HepG2 (cell line): ENCODE results near the gene C20orf202.

Experiments
- ATF6 ChIP-seq: sonication (generic); formaldehyde crosslinking; conservative IDR thresholded peaks from 2 replicates; pipeline ENCODE4 v1.4.0; 2020; ENCODE audit warnings: missing genetic modification reagents
- ELK4 ChIP-seq: sonication (generic); formaldehyde crosslinking; IDR thresholded peaks from 2 replicates; pipeline ENCODE4 v1.9.0; 2021; ENCODE audit warnings: missing genetic modification reagents, borderline replicate concordance
- HNRNPK ChIP-seq: fragments of 200-400 bp; formaldehyde crosslinking; IDR thresholded peaks from 2 replicates; pipeline ENCODE4 v1.6.1; 2018; ENCODE audit warnings: low read length, low read depth, moderate library complexity, mild to moderate bottlenecking; ENCODE audit not compliant: poor library complexity, severe bottlenecking
- NR2F6 ChIP-seq, 2 experiments: IDR thresholded peaks; 2 replicates each; pipeline ENCODE4 v1.6.1; 2016; ENCODE audit warnings: antibody characterized with exemption in 1 of 2, mild to moderate bottlenecking in 1 of 2
- PAX8 ChIP-seq: sonication (generic); formaldehyde crosslinking; IDR thresholded peaks from 2 replicates; pipeline ENCODE4 v1.8.0; 2022; ENCODE audit warnings: mild to moderate bottlenecking, missing genetic modification reagents, borderline replicate concordance
- POLR2A ChIP-seq, 2 experiments: IDR thresholded peaks; 2 replicates each; pipeline ENCODE4 v1.6.1; 2011; ENCODE audit warnings: low read depth in 2 of 2, low read length in 2 of 2, mild to moderate bottlenecking in 1 of 2, moderate library complexity in 1 of 2; ENCODE audit not compliant: insufficient read depth in 1 of 2
- ZFP37 ChIP-seq: sonication (generic); formaldehyde crosslinking; IDR thresholded peaks from 2 replicates; pipeline ENCODE4 v1.4.0; 2020; ENCODE audit warnings: missing genetic modification reagents, borderline replicate concordance
- ZNF205 ChIP-seq: IDR thresholded peaks from 2 replicates; pipeline ENCODE4 v1.6.1; 2018; ENCODE audit warnings: missing biosample characterization, missing genetic modification reagents
- TF ChIP-seq, protein P1 (sequence below): sonication (generic); formaldehyde crosslinking; IDR thresholded peaks from 2 replicates; pipeline ENCODE4 v1.5.0; 2020; ENCODE audit warnings: mild to moderate bottlenecking, missing genetic modification reagents, moderate library complexity

GRCh38 chr20:1165941-1166340 is 37.3 kb upstream of the C20orf202 start:
- TF ChIP-seq, protein P1, sequence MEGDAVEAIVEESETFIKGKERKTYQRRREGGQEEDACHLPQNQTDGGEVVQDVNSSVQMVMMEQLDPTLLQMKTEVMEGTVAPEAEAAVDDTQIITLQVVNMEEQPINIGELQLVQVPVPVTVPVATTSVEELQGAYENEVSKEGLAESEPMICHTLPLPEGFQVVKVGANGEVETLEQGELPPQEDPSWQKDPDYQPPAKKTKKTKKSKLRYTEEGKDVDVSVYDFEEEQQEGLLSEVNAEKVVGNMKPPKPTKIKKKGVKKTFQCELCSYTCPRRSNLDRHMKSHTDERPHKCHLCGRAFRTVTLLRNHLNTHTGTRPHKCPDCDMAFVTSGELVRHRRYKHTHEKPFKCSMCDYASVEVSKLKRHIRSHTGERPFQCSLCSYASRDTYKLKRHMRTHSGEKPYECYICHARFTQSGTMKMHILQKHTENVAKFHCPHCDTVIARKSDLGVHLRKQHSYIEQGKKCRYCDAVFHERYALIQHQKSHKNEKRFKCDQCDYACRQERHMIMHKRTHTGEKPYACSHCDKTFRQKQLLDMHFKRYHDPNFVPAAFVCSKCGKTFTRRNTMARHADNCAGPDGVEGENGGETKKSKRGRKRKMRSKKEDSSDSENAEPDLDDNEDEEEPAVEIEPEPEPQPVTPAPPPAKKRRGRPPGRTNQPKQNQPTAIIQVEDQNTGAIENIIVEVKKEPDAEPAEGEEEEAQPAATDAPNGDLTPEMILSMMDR (CRISPR knock-in tag), result no peak
- TF ChIP-seq PAX8 (CRISPR knock-in tag), result no peak
- no peak for TF ChIP-seq ZNF205
- TF ChIP-seq POLR2A (IDR thresholded peaks at IDR 0.05; ENCODE audit: insufficient read depth in 1 of 2, low read depth in 2 of 2, low read length in 2 of 2), result no peak
- no peak for TF ChIP-seq HNRNPK
- TF ChIP-seq NR2F6 (IDR thresholded peaks at IDR 0.05), result peak; percentile 73
- TF ChIP-seq NR2F6 (CRISPR knock-in tag; IDR thresholded peaks at IDR 0.05), result 0 out of 2 replicates have a peak, but pooled peaks have one; percentile 17
- no peak for TF ChIP-seq ELK4 (CRISPR knock-in tag)
- no peak for TF ChIP-seq ATF6 (CRISPR knock-in tag)
- TF ChIP-seq ZFP37, result no peak
